T1000 (cell line): ENCODE results near the gene MUC6.

Experiments used
- DNase-seq: peaks from one replicate; lab custom pipeline; 2025; ENCODE audit warnings: mixed read lengths; lab: John Stamatoyannopoulos, UW

Gene MUC6

GRCh38 chr11:1008001-1008802 lies 28.3 kb downstream of the MUC6 start:
- DNase-seq: no peak

- DNase-seq: no peak
Measured at GRCh38 chr11:1007279-1007678, 29.2 kb downstream of the MUC6 start.

GRCh38 chr11:1006762-1007161 lies 29.8 kb downstream of the MUC6 start:
- no peak for DNase-seq

GRCh38 chr11:1005928-1006327 lies 30.6 kb downstream of the MUC6 start:
- DNase-seq: no peak

GRCh38 chr11:1003159-1003558 lies 33.4 kb downstream of the MUC6 start:
- no peak for DNase-seq

GRCh38 chr11:1002406-1002984 lies 34.0 kb downstream of the MUC6 start:
- DNase-seq: no peak

GRCh38 chr11:1001617-1002405 lies 34.7 kb downstream of the MUC6 start:
- no peak for DNase-seq

GRCh38 chr11:1000357-1001278 lies 35.9 kb downstream of the MUC6 start:
- no peak for DNase-seq

- DNase-seq: no peak
Measured at GRCh38 chr11:999009-999408, 37.5 kb downstream of the MUC6 start.

- DNase-seq: no peak
Measured at GRCh38 chr11:997907-998306, 38.6 kb downstream of the MUC6 start.

- DNase-seq: no peak
Measured at GRCh38 chr11:996681-997080, 39.8 kb downstream of the MUC6 start.

- no peak for DNase-seq
Measured at GRCh38 chr11:995752-996420, 40.6 kb downstream of the MUC6 start.

- no peak for DNase-seq
Measured at GRCh38 chr11:995044-995751, 41.3 kb downstream of the MUC6 start.

GRCh38 chr11:993632-994167 lies 42.8 kb downstream of the MUC6 start:
- no peak for DNase-seq

GRCh38 chr11:992577-992976 lies 43.9 kb downstream of the MUC6 start:
- DNase-seq: no peak

GRCh38 chr11:991711-992307 lies 44.7 kb downstream of the MUC6 start:
- no peak for DNase-seq

GRCh38 chr11:991034-991433 lies 45.5 kb downstream of the MUC6 start:
- no peak for DNase-seq

- DNase-seq: no peak
Measured at GRCh38 chr11:990101-990500, 46.4 kb downstream of the MUC6 start.

- DNase-seq: no peak
Measured at GRCh38 chr11:987671-988070, 48.8 kb downstream of the MUC6 start.

- DNase-seq: no peak
Measured at GRCh38 chr11:986952-987305, 49.6 kb downstream of the MUC6 start.
